ENCODE data around the gene TDP1. TPM values are rescaled to one million over a fixed set of nuclear protein-coding genes. Genes with fewer than 3 reads are reported as not detected.

TDP1 gene
- polyA plus RNA-seq, 1 donor = 8.1 TPM

DNA sequence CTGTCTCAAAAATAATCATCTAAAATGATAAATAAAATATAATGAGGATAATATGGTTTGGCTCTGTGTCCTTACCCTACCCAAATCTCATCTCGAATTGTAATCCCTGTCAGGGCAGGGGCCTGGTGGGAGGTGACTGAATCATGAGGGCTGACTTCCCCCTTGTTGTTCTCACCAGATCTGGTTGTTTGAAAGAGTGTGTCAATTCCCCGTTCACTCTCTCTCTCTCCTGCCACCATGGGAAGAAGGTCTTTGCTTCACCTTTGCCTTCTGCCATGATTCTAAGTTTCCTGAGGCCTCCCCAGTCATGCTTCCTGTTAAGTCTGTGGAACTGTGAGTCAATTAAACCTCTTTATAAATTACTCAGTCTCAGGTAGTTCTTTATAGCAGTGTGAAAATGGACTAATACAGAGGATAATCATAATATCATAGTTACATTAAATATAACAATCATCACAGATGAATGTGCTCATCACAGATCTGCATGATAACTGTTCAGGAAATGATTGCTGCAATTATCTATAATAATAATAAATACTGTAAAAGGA is 13.8 kb upstream of the TDP1 start:
- DNase-seq (ENCODE audit: low read depth) = no peak

DNA sequence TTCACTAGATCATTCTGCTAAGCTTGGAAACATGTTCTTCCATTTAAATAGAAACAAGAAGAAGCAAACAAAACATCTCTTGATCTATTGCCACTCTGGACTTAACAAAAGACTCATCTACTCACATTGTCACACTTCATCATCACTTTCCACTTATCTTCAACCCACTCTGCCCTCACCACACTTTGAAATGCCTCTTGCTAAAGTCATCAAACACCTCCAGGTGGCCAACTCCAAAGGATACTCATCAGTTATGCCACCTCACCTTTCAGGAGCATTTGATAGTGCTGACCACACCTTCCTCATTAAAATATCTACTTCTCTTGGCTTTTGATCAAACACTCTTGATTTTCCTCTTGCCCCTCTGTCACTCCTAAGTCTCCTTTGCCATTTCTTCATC is 8.4 kb upstream of the TDP1 start:
- DNase-seq (ENCODE audit: low read depth) = no peak

DNA sequence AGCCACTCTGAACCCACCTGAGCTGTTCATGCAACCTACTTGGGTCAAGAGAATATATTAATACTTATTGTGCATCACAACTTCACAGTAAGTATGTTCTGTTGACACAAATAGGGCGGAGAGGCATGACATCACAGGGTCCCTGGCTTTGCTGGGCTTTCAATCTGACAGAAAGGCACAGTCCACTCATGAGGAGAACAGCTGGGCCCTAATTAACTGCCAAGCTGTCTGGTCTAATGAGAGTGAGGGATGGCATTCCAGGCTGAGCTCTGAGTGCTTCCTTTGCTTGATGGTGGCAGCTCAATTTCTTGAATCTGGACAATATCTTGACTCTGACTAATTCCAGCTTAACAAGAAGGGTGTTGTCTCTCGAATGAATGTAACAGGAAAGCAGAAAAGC is 3.2 kb upstream of the TDP1 start:
- no peak for DNase-seq (ENCODE audit: low read depth)

DNA sequence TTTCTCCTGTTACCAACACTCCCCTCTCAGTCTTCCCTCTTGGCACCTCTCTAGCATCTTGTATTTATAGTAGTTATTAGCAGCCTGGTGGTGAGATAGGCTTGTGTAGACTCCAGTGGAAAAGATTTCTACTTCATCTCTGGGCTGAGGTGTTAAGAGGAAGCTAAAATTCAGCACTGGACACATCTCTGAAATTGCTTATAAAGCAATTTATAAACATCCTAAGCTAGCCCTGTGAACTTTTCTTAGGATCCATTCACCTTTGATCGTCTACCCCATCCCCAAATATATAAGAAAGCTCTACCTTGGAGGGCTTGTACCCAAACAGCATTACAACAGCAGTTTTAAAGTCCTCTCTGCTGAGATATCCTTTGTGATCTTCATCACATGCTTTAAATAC is 2.1 kb upstream of the TDP1 start:
- no peak for DNase-seq (ENCODE audit: low read depth)

DNA sequence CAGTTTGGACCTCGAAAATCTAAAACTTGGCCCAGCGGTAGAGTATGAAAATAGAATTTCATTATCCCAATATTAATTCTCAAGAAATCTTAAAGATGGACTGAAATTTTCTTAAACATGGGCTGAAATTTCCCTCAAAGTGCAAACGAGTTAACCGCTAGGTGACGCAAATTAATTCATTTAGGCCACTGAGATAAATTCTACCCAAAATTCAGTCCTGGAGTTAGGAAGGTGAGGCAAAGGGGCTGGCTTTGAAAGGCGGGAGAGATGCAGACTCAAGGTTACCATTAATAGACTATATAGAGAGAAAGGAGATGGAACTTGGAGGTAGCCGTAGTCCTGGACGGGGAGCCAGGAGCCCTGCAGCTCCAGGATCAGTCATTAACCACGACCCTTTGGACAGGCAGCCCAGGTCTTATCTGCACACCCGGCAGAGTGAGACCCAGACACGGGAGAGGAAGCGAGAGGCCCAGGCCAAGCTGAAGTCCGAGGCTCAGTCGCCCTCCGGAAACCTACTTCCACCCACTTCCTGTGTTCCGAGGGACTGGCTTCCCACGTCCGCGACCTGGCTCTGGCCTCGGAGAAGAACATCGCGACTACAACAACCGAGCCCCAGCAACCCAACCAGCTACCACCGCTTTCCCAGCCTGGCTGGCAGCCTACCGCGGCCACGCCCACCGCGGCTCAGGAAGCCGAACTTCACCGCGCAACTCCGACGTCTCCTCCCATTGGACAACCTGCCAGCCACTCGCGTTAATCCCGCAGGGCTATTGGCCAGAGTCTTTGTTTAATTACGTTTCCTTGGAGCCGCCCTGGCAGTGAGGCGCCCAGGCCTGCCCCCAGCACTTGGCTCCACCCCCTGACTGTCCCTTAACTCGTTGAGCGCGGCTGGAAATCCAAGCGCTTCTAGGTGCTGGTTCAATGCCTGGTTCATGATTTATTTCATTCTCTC is 1.4 kb upstream of the TDP1 start, which contains the start of gene EFCAB11:
Gene EFCAB11 (minus strand): TSS at position 661 of the 952 bp plus-strand sequence. CDS start 70 bp downstream, at position 591.
- DNase-seq (ENCODE audit: low read depth) = peak; percentile 98

DNA sequence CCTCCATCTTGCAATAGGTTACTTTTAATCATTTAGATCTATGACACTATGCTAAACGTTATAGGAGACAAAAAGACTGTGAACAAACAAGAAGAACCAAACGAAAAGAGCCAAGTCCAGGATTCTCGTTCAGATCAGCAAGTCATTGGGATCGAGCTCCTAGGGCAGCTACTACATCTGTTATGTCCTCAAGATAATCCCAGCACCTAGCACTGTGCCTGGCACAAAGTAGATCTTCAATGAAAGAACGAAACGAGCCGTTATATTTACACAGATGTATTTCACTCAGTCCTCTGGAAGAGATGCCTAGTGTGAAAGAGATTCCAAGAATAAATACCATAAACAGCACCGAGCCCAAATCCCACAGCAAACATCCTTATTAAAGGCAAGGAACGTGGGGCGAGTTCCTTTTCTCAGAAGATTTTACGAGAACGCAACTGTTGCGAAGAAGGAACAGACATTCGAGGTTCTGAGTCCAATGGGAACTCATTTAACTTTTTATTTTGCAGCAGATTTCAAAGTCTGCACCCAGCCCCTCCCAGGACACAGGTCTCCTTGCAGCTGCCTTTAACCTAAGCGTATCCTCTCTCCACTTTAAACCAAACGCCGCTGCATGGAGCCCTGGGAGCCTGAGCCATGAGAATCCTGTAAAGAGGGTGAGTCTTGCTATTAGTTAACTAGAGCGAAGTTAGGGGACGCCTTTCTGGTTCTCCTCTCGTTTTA is 544 bp upstream of the TDP1 start:
- no peak for DNase-seq (ENCODE audit: low read depth)

DNA sequence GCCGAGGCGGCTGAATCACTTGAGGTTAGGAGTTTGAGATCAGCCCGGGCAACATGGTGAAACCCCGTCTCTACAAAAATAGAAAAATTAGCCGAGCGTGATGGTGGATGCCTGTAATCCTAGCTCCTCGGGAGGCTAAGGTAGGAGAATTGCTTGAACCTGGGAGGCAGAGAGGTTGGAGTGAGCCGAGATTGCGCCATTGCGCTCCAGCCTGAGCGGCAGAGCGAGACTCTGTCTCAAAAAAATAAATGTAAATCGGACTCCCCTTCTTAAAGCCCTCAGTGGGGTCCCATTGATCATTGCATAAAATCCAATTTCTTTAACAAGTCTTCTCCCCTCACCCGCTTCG is 908 bp downstream of the TDP1 start:
- no peak for DNase-seq (ENCODE audit: low read depth)

DNA sequence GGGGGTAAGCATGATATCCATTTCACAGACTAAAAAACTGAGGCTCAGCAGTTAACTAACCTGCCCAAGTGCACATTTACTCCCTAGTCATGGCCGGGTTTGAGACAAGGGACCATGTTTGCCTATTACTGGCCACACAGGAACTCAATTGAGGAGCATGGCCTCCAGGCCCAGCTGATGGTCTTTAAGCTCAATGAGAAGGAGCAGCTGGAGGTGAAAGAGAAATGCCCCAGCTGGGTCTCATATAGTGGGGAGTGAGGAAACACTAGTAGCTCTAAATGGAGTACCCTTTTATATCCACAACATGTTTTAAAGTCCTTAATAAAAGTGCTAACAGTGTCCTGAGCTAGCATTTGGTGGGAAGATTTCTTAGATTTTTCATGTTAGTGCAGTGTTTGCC is 1.6 kb downstream of the TDP1 start:
- DNase-seq (ENCODE audit: low read depth) = no peak

DNA sequence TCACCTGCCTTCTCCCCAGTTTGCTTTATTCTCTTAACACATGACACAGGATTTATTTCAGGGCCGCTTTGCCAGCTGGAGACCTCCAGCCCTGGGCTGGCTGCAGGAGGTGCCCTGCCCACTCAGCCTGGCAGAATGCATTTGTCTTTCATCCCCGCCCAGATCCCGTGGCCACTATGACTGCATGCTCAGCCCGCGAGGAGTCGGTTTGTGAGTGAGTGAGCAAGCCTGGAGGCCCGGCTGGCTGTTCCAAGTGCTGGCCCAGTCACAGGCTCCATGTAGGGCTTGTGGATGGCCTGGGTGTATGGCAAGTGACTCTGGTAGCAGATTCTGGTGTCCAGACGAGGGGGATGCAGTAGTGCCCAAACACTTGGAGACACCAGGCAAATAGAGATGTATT is 2.1 kb downstream of the TDP1 start:
- no peak for DNase-seq (ENCODE audit: low read depth)

DNA sequence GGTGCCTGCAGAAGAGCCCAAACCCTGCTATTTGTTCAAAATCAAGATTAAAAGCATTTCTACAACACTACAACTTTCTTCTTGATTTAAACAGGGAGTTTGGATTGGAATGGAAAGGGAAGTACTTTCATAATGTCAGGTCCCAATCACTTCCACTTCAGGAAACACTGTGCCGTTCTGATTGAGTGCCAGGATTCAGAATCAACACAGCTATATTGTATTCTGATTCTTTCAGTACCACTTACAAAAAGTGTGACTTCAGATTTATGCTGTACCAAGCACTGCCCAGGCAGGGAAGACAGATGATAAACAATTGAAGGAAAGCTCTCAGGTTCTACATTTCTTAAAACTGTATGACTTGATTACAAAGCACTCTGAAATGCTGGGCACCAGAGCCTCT is 3.2 kb downstream of the TDP1 start:
- no peak for DNase-seq (ENCODE audit: low read depth)

DNA sequence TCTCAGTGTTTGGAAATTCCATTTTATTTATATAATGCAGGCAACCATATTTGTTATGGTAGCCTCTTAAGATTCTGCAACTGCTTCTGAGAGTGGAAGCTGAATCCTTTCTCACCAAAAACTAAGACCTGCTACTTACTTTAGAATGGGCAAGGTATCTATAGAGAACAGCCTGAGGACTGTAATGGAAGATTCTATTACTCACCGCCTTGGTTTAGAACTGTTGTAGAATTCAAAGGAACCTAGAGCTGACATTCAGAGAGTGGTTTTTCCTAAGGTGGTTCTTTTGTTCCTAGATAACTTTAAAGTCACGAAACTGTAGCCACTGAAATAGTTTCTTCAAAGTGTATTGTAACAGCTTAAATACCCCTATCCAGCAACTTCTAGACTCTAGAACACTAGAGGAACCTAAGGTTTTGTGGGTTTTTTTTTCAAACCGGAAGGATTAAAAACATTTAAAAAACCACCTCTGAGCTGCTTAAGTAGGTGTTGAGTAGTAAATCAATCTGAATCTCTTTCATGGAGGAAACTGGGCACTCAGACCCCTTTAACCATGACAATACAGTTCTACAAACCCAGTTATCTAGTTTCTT is 4.2 kb downstream of the TDP1 start:
- no peak for DNase-seq (ENCODE audit: low read depth)

DNA sequence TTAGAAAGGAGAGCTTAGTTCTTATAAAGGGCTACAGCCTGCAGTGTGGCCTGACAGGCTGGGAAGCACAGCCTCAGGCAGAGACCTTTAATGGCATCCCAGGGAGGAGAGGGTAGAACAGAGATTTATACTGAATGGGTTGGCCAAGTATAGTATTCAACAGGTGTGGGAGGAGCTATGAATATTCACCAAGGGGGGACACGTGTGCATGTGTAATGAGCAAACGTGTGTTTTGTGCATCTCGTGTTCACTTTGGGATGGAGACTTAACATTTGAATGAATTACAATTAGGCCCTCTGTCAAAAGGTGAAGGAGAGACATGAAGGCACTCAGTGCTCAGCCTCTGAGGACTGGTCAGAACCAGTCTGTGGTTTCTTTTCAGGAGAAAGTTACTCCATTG is 5.2 kb downstream of the TDP1 start:
- no peak for DNase-seq (ENCODE audit: low read depth)

DNA sequence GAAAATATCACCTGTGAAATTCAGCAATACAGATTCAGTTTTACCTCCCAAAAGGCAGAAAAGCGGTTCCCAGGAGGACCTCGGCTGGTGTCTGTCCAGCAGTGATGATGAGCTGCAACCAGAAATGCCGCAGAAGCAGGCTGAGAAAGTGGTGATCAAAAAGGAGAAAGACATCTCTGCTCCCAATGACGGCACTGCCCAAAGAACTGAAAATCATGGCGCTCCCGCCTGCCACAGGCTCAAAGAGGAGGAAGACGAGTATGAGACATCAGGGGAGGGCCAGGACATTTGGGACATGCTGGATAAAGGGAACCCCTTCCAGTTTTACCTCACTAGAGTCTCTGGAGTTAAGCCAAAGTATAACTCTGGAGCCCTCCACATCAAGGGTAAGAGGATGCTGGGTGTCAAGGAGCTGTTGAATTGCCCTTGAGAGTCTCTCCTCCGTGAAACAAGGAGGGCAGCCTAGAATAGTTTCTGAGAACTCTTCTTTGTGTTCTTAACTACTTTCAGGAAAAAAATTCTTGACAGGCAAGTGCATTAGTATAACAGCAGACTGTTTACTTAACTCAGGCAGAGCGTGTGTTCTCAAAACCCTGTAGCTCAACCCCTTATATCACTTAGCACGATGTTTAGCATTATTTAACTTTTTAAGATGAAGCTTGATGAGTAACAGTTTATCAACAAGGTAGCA is 7.7 kb downstream of the TDP1 start:
- no peak for DNase-seq (ENCODE audit: low read depth)

DNA sequence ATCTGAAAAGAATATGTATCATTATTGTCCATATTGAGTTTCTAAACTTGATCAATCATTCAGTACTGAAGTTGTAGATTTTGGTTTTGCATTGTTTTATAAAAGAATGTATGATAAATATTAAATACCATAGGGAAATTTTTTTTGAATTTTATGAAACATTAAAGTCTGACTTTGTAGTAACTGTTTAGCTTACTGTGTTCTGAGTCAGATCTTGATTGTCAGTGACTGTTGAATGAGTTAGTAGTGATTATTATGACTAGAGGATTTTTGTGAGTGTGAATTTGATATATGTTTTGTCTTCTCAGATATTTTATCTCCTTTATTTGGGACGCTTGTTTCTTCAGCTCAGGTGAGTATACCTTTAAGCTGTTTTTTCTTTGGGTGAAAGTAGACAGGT is 10.1 kb downstream of the TDP1 start:
- no peak for DNase-seq (ENCODE audit: low read depth)

DNA sequence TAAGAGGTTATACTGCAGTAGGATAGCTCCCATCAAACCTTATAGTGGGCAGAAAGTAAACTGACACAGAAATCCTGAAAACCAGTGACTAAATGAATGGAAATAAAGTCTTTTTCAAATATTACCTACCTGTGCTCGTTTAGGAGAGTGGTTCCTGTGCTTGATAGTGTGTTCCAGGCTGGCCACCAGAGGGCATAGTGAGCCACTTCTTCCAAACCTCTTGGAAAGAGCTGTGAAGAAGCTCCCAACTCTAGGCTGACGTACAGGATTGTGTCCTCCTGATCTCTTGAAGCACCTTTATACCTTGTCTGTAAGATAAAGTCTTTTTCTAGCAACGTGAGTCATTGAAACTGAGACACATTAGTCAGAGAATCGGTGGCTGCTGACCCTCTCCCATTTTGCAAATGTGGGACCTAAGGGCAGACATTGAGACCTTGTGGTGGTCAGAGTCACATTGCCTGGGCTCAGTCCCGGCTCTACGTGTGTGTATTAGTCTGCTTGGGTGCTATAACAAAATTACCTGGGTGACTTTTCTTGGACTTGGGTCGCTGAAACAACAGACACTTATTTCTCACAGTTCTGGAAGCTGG is 17.6 kb downstream of the TDP1 start:
- peak; percentile 32 for DNase-seq (ENCODE audit: low read depth)

DNA sequence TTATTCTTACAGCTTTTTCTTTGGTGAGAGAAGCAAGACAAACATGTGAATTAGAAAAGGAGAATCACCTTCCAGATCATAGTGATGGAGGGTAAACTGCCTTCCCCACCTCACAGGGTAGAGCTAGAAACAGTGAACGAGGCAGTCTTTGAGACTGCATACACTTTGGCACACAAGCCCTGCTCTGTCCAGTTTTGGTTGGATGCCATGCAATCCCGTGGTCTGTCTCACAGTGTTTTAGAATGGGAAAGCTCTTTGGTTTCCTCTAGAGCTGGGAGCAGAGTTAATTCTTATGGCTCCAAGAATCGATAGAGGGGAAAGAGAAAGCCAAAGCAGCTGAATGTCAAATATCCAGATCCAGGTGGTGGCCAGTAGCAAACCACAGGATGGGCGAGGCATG is 21.9 kb downstream of the TDP1 start:
- no peak for DNase-seq (ENCODE audit: low read depth)

DNA sequence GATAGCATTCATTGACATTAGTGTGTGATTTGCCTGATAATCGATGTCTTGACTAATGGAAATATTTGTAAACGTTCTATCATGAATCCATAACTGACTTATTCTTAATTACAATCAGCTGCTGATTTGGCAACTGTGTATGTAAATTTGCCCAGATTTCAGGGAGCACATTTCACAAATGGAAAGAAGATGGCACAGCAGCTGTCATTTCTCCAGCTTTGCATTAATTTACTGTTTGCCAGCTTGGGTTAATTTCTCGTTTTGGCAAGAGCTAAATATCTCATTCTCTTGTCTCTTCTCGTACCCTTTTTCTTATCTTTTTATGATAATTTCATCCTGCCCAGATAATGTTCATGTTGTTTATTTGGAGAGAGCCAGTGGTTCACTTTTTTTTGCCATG is 22.9 kb downstream of the TDP1 start:
- DNase-seq (ENCODE audit: low read depth) = no peak

DNA sequence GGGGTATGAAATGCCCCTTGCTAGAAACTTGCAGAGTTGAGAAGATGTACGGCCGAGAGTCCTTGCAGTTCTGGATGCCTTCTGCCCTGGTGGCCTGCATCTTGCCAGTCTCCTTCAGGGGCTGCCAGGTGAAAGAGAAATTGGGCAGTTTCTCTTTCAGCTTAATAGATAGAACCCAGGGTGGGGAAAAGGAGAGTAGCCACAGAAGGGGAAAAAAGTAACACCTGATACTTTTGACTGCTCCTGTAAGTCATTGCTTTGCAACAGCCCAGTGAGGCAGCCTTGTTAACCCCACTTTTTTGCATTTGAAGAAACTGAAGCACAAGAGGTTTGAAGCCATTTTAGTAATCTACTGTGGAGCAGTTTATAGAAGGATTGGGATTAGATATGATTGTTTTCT is 27.6 kb downstream of the TDP1 start:
- DNase-seq (ENCODE audit: low read depth) = no peak

DNA sequence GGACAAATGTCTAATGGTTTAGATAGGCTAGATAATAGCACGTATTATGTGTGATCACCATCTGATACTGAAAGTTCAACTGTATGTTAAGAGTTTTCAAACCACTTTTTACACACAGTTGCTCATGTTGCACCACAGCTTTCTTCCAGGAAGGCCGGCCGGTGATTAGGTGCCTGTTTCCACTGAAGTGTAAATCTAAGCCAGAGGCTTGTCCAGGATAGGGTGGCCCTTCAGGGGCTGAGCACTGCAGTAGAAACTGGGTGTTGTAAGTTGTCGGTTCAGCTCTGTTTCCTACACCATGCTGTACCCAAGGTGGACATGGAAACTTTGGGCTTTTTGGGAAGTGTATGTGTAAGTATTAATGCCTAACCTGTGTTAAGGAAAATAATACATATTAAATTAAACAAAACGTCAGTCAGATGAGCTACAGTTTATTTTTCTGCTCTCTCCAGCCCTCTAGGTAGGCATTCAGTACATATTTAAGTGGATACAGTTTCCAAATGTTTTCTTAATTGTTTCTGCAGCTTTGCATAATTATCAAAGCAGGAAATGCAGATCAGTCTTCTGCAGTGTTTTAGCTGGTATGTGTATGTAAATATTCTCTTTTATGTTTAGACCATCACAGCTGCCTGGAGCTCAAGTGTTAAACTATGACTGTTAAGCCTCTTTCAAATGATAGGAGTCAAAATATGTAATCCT is 30.9 kb downstream of the TDP1 start:
- no peak for DNase-seq (ENCODE audit: low read depth)

DNA sequence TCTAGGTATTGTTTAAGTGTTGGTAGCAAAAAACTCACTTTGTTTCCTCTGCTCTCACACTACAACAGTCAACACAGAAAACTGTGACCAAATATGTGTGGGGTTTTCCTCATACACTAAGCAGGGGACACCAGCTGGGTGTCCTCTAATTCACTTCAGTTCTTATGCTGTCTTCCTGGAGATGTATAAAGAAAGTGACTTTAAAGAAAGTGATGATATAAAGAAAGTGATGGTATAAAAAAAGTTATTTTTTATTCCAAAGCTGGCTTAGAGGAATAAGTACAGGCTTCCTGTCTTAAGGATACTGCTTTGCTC is 31.4 kb downstream of the TDP1 start:
- no peak for DNase-seq (ENCODE audit: low read depth)

DNA sequence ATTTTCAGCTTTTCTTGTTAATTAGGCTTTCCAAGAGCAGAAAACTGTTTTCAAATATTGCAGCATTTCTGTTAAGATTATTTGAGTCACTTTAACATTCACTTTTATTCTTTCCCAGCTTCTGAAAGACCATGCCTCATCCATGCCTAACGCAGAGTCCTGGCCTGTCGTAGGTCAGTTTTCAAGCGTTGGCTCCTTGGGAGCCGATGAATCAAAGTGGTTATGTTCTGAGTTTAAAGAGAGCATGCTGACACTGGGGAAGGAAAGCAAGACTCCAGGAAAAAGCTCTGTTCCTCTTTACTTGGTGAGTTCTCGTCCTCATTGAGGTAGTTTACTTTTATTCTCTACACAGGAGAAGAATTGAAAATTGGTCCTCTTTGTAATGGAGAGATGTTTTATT is 33.1 kb downstream of the TDP1 start:
- no peak for DNase-seq (ENCODE audit: low read depth)
